ENCODE data around the gene RTN1. TPM values are rescaled to one million over a fixed set of nuclear protein-coding genes. Genes with fewer than 3 reads are reported as not detected.
A peak's percentile ranks its signal among the peaks of the same experiment; 100 is the strongest.

The RTN1 gene
- total RNA-seq, 1 donor from 2014 or later = not detected

DNA sequence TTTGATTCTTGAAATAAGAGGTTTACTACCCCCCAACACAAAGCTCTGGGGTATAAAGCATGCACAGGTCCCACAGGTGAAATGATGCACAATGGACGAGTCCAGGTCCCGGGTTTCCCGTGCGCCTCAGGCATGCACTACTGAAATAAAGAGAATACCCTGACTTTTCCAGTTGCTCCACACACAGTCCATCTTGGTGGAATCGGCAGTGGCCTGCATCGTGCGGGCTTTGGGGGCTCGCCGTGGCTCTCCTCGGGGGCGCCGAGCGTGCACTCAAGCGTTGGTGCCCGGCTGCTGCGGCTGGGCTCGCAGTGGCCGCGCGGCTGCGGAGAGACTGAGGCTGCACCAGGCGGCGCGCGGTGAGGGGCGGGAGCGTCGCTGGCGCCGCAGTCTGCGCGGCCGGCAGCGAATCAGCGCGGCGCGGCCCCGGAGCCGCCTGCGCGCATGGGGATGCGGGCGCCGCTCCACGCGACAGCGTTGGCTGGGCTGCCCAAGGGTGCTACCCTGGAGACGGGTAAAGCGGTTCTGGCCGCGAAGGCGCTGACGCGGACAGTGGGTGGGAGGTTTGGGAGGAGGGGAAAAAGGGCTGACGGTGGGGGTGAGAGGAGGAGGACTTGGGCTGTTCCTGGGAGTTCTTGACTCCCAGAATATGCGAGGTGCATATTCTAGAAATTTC lies 240.2 kb downstream of the RTN1 start:
- Mint-ChIP-seq H3K27ac (ENCODE audit: unreplicated experiment) (no peak overlapping the region), H3K4me3 (ENCODE audit: unreplicated experiment) (peak overlapping the region; percentile 56), H3K9me3 (ENCODE audit: unreplicated experiment) (peaks cover 5% of the 10 kb centered on the region), H3K36me3 (ENCODE audit: unreplicated experiment) (peaks cover 1% of the 10 kb centered on the region), H3K27me3 (ENCODE audit: unreplicated experiment) (peaks cover 67% of the 10 kb centered on the region), H3K4me1 (ENCODE audit: unreplicated experiment) (peaks cover 6% of the 10 kb centered on the region)
- no peak for DNase-seq (ENCODE audit: extremely low spot score, unreplicated experiment)
- TF ChIP-seq, protein P1, sequence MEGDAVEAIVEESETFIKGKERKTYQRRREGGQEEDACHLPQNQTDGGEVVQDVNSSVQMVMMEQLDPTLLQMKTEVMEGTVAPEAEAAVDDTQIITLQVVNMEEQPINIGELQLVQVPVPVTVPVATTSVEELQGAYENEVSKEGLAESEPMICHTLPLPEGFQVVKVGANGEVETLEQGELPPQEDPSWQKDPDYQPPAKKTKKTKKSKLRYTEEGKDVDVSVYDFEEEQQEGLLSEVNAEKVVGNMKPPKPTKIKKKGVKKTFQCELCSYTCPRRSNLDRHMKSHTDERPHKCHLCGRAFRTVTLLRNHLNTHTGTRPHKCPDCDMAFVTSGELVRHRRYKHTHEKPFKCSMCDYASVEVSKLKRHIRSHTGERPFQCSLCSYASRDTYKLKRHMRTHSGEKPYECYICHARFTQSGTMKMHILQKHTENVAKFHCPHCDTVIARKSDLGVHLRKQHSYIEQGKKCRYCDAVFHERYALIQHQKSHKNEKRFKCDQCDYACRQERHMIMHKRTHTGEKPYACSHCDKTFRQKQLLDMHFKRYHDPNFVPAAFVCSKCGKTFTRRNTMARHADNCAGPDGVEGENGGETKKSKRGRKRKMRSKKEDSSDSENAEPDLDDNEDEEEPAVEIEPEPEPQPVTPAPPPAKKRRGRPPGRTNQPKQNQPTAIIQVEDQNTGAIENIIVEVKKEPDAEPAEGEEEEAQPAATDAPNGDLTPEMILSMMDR (IDR thresholded peaks at IDR 0.05) = no peak

DNA sequence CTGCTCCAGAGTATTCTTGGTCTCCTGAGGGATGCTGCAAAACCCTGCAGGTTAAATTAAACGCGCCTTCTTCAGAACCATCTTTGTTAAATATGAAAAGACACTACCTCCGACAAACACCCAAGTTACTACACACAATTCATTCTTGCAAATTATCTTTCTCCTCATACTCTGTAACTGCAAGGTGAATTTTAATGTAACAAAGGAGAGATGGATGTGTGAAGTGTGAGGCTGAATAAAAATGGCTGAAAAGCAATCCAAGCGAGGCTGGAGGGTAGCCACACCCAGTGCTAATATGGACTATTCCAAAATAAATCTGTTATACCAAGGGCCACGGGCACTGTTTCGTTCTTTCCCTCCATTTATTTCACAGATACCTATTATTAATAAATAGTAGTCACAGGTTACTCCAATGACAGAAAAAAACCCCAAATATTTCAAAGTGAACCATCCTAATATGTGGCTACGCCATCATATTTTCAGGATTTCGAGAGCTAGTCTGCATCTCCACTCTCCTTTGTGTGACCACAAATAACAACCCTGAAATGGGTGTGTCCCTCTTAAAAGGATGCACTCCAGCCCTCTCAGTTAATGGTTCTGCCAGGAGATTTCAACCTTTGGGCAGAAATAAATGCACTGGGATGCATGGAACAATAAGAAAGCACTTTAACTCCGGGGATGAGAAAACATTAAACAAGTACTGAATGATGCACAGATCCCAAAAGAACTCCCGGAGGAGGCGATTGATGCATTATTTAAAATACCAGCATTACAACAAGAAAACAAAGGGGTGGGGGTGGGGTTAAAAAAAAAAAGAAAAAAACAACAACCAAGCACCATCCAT lies 240.9 kb downstream of the RTN1 start:
- TF ChIP-seq, protein P1 (IDR thresholded peaks at IDR 0.05) = no peak
- no peak for DNase-seq (ENCODE audit: extremely low spot score, unreplicated experiment)
- H3K27me3 Mint-ChIP-seq (ENCODE audit: unreplicated experiment) = peaks cover 64% of the 10 kb centered on the region
- peak overlapping the region; percentile 56 for H3K4me3 Mint-ChIP-seq (ENCODE audit: unreplicated experiment)
- H3K9me3 Mint-ChIP-seq (ENCODE audit: unreplicated experiment) = no peaks in the 10 kb centered on the region
- H3K4me1 Mint-ChIP-seq (ENCODE audit: unreplicated experiment) = peaks cover 6% of the 10 kb centered on the region
- H3K36me3 Mint-ChIP-seq (ENCODE audit: unreplicated experiment) = peaks cover 1% of the 10 kb centered on the region
- H3K27ac Mint-ChIP-seq (ENCODE audit: unreplicated experiment) = no peak overlapping the region

DNA sequence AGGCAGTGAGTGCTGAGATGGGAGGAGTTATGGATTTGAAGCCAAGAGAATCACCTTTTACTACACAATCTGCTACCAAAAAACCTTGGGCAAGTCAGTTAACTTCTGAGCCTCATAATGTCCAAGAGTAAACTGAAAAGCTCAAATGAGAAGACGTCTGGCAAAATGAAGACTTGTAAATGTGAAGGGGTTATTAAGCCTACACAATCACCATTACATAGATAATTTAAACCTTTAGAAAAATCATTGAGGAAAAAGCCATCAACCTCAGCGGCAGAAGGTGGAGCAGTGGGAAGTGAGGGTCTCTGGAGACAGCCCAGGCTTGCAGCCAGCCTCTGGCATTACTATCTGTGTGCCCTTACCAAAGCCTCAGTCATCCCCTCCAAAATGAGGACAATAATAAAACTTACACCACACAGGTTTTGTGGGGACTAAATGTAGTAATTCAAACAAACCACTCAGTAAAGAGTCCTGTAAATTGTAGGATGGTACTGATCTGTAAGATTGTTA lies 243.5 kb downstream of the RTN1 start:
- TF ChIP-seq, protein P1 (IDR thresholded peaks at IDR 0.05) = no peak
- Mint-ChIP-seq H3K4me3 (ENCODE audit: unreplicated experiment) (no peak overlapping the region), H3K27me3 (ENCODE audit: unreplicated experiment) (peaks cover 56% of the 10 kb centered on the region), H3K27ac (ENCODE audit: unreplicated experiment) (no peak overlapping the region), H3K4me1 (ENCODE audit: unreplicated experiment) (peaks cover 6% of the 10 kb centered on the region), H3K9me3 (ENCODE audit: unreplicated experiment) (no peaks in the 10 kb centered on the region), H3K36me3 (ENCODE audit: unreplicated experiment) (peaks cover 1% of the 10 kb centered on the region)
- DNase-seq (ENCODE audit: extremely low spot score, unreplicated experiment) = no peak

GRCh38 chr14:59622631-59623030 lies 247.9 kb downstream of the RTN1 start:
- no peak overlapping the region for H3K4me3 Mint-ChIP-seq (ENCODE audit: unreplicated experiment)
- peaks cover 19% of the 10 kb centered on the region for H3K27me3 Mint-ChIP-seq (ENCODE audit: unreplicated experiment)
- no peaks in the 10 kb centered on the region for H3K4me1 Mint-ChIP-seq (ENCODE audit: unreplicated experiment)
- H3K27ac Mint-ChIP-seq (ENCODE audit: unreplicated experiment) = no peak overlapping the region
- no peak for DNase-seq (ENCODE audit: extremely low spot score, unreplicated experiment)
- TF ChIP-seq, protein P1 (IDR thresholded peaks at IDR 0.05) = no peak
- H3K36me3 Mint-ChIP-seq (ENCODE audit: unreplicated experiment) = no peaks in the 10 kb centered on the region
- H3K9me3 Mint-ChIP-seq (ENCODE audit: unreplicated experiment) = no peaks in the 10 kb centered on the region

- Mint-ChIP-seq H3K27me3 (ENCODE audit: unreplicated experiment) (peaks cover 9% of the 10 kb centered on the region), H3K4me3 (ENCODE audit: unreplicated experiment) (no peak overlapping the region), H3K27ac (ENCODE audit: unreplicated experiment) (no peak overlapping the region), H3K9me3 (ENCODE audit: unreplicated experiment) (no peaks in the 10 kb centered on the region), H3K4me1 (ENCODE audit: unreplicated experiment) (no peaks in the 10 kb centered on the region), H3K36me3 (ENCODE audit: unreplicated experiment) (no peaks in the 10 kb centered on the region)
- no peak for DNase-seq (ENCODE audit: extremely low spot score, unreplicated experiment)
- TF ChIP-seq, protein P1 (IDR thresholded peaks at IDR 0.05) = no peak
Observed at GRCh38 chr14:59619061-59619460, 251.5 kb downstream of the RTN1 start.

All from osteocyte (in vitro differentiated cells).